SW 1271 (cell line): ENCODE measurements around the gene PANK1.

Experiments used
- DNase-seq, 2 experiments: peaks; one replicate each; lab custom pipeline; 2025; lab: John Stamatoyannopoulos, UW

PANK1 gene

DNA sequence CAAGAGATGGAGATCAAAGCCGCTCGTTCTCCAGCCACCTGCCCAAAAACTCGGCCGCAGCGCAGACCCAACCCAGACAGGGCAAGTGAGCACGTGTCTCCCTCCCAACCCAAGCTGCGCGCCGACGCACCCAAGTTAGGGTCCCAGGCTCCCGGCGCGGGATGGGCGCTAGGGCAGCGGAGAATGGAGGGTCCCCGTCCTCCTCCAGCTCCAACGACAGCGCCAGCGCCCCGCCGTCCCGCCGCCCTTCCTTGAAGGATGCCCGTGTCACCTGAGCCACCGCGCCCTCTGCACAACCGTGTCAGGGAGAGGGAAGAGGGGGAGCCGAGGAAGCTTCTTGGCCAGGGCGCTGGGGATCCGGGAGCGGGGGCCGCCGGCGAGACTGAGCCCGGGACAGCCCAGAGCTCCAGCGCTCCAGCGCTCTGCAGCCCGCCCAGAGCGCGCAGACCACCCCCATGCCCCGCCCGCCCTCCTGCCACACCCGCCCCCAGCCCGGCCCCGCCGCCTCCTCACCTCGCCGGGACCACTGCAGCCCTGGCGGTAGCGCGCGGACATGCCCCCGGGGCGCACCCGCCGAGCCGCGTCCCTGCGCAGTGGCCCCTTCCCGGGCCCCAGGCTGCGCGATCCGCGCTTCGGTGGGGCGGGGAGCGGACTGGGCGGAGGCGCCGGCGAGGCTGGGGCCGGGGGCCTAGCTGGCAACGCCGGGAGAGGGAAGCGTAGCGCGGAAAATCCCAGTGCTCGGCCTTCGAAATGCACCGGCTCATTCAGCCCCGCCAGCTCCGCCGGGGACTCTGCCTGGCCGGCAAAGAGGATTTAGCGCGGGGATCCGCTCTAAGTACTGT is 109.7 kb downstream of the PANK1 start, which contains the start of gene SLC16A12:
Gene SLC16A12 (minus strand): TSS at position 424 of the 842 bp plus-strand sequence. CDS start 73,016 bp downstream, outside the sequence.
- no peak for DNase-seq

DNA sequence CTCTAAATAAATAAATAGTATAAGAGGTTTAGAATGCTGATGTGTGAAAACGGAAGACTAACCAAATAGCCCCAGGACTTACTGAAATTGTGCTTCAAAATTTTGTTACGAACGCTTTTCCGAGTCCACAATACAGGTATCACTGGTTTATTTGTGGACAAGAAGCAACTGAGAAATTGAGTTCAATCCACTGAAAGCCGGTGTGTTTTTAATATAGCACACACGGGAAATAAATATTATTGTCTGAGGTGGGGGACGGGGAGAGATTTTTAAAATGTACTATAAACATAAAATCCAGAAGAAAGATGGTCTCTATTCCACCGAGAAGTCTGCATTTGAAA is 110.2 kb downstream of the PANK1 start:
- no peak for DNase-seq
